ENCODE data around the gene EFNB1. TPM values are rescaled to one million over a fixed set of nuclear protein-coding genes. Genes with fewer than 3 reads are reported as not detected.
A peak's percentile ranks its signal among the peaks of the same experiment; 100 is the strongest.

The EFNB1 gene
- total and polyA plus RNA-seq, 9 of the 15 experiments (the other 6 are each of a cell fraction or from before 2014, with no cell fraction given): 0.01 to 2.1 (median 0.99) TPM; not detected in 1

DNA sequence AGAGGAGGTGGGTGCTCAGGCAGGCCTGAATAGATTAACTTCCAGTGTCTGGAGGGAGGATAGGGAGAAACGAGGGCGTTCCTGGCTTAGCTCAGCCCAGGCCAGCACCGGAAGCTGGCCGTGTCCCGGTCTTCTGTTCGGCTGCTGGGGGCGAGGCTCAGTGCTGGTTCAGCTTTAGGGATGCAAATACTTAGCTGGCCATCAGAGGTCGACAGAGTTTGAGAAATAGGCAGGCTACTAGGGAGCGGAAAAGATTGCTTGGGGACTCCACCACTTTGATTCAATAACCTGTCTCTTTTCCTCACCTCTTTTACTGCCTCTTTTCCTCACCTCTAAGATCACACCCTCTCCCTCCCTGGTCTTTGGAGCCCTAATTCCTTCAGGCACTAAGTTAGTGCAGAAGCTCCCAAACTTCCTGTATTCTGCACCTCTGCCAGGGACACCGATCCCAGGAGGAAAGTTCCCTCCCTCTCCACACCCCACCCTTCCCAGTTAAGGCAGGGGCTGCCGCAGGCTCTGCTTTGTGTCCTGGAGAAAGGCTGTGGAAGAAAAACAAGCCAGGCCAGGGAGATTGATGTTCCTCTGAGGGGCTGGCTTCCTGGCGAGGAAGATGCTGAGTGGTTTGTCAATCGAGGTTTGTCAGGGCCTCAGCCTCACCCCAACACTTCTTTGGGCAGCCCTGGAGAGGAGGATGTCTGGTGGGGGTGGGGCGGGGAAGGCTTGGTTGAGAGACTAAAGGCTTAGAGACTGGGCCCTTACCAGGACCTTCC is 6.0 kb upstream of the EFNB1 start:
- Histone ChIP-seq H3K4me2 (ENCODE audit: insufficient read depth, low read length) (no peak overlapping the region), H2AFZ (ENCODE audit: low read depth, low read length) (no peak overlapping the region), H4K20me1 (replicated peaks; ENCODE audit: control insufficient read depth, insufficient read depth, low read length) (no peaks in the 10 kb centered on the region), H3K79me2 (ENCODE audit: control insufficient read depth, insufficient read depth, low read length) (no peaks in the 10 kb centered on the region), H3K4me1 (replicated peaks in 1 of 2; ENCODE audit: control insufficient read depth in 2 of 2, insufficient read depth in 2 of 2, low read length in 2 of 2) (no peaks in the 10 kb centered on the region; a peak in 1 of 5 replicates), H3K27ac (ENCODE audit: extremely low read depth, low read depth, low read length) (no peak overlapping the region), H3K9me3 (replicated peaks; ENCODE audit: control insufficient read depth, insufficient read depth, low read depth, low read length) (no peaks in the 10 kb centered on the region), H3K27me3 (ENCODE audit: control insufficient read depth in 2 of 2, insufficient read depth in 2 of 2, low read length in 2 of 2) (no peaks in the 10 kb centered on the region), H3K9me1 (ENCODE audit: control insufficient read depth, insufficient read depth, low read length) (no peaks in the 10 kb centered on the region), H3K36me3 (ENCODE audit: control insufficient read depth, insufficient read depth, low read length) (no peaks in the 10 kb centered on the region), H3K4me3 (no peak overlapping the region), H3K9ac (ENCODE audit: insufficient read depth in 1 of 2, low read depth in 2 of 2, low read length in 2 of 2) (no peak overlapping the region; a peak in 1 of 4 replicates)
- BruUV-seq (replicated peaks): no TSS peak
- no peak for FAIRE-seq
- ATAC-seq: peak; percentile 96
- POLR2A ChIA-PET: no interaction called here
- intact Hi-C loops (cut with micrococcal nuclease): loop anchor here (10.0 kb wide), 1 partner anchor 1272 kb away; no protein-coding TSS in a partner anchor
- in situ Hi-C loops (cut with MboI): loop anchor here (5.0 to 25.0 kb wide), 6 partner anchors 88 to 636 kb away; no protein-coding TSS in a partner anchor
- 1% methylated on average over 12 of the region's 14 CpGs for WGBS (ENCODE audit: insufficient coverage, low coverage, missing lambda C conversion rate)
- DNase-seq (ENCODE audit: extremely low read depth in 1 of 4, low spot score in 3 of 4): peak; percentile 32 to 46 (median 41)
- CTCF ChIA-PET (ENCODE audit: low intra/inter-chr PET ratio): interaction anchor here (1.4 kb wide), 1 partner anchor 463 kb away, joined by 3 read pairs; no protein-coding TSS in a partner anchor
- TF ChIP-seq E2F3 (CRISPR knock-in tag; IDR thresholded peaks at IDR 0.05) (no peak), ELF2 (CRISPR knock-in tag; IDR thresholded peaks at IDR 0.05) (no peak), TBL1XR1 (IDR thresholded peaks at IDR 0.05; ENCODE audit: low read length in 2 of 2) (no peak), KHSRP (IDR thresholded peaks at IDR 0.05) (no peak), SMC3 (conservative IDR thresholded peaks at IDR 0.05; ENCODE audit: insufficient read depth, low read depth, low read length) (0 out of 2 replicates have a peak, but pooled peaks have one; percentile 45), ZNF644 (tag; IDR thresholded peaks at IDR 0.05; ENCODE audit: low read depth) (no peak), ZNF146 (CRISPR knock-in tag; IDR thresholded peaks at IDR 0.05; ENCODE audit: unreplicated experiment) (no peak), RFX7 (CRISPR knock-in tag; IDR thresholded peaks at IDR 0.05) (no peak), RBM34 (IDR thresholded peaks at IDR 0.05; ENCODE audit: borderline replicate concordance, insufficient read depth, low read length) (no peak), STAG1 (CRISPR knock-in tag; IDR thresholded peaks at IDR 0.05; ENCODE audit: borderline replicate concordance) (peak; percentile 56; the same call in 1 of the 2 replicates), SAP30 (IDR thresholded peaks at IDR 0.05; ENCODE audit: borderline replicate concordance, insufficient read depth, low read depth, low read length, poor library complexity, severe bottlenecking) (no peak), KAT2B (IDR thresholded peaks at IDR 0.05; ENCODE audit: low read depth, low read length) (no peak), ZNF121 (CRISPR knock-in tag; conservative IDR thresholded peaks at IDR 0.05) (no peak), HNRNPK (IDR thresholded peaks at IDR 0.05; ENCODE audit: low read depth, low read length, poor library complexity, severe bottlenecking) (no peak), MBD2 (IDR thresholded peaks at IDR 0.05; ENCODE audit: borderline replicate concordance, low read depth) (no peak), OTX1 (CRISPR knock-in tag; IDR thresholded peaks at IDR 0.05) (no peak), RAD21 (CRISPR knock-in tag; conservative IDR thresholded peaks at IDR 0.05 in 1 of 2, IDR thresholded peaks at IDR 0.05 in 1 of 2) (peak; percentile 59 to 74; a peak in 3 of 4 replicates)
- TF ChIP-seq, protein P1, sequence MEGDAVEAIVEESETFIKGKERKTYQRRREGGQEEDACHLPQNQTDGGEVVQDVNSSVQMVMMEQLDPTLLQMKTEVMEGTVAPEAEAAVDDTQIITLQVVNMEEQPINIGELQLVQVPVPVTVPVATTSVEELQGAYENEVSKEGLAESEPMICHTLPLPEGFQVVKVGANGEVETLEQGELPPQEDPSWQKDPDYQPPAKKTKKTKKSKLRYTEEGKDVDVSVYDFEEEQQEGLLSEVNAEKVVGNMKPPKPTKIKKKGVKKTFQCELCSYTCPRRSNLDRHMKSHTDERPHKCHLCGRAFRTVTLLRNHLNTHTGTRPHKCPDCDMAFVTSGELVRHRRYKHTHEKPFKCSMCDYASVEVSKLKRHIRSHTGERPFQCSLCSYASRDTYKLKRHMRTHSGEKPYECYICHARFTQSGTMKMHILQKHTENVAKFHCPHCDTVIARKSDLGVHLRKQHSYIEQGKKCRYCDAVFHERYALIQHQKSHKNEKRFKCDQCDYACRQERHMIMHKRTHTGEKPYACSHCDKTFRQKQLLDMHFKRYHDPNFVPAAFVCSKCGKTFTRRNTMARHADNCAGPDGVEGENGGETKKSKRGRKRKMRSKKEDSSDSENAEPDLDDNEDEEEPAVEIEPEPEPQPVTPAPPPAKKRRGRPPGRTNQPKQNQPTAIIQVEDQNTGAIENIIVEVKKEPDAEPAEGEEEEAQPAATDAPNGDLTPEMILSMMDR (IDR thresholded peaks at IDR 0.05 in 2 of 3, conservative IDR thresholded peaks at IDR 0.05 in 1 of 3; ENCODE audit: insufficient read depth in 2 of 3, low read depth in 1 of 3, low read length in 3 of 3): peak; percentile 59 to 73 (median 60)
- TF ChIP-seq, protein P2, sequence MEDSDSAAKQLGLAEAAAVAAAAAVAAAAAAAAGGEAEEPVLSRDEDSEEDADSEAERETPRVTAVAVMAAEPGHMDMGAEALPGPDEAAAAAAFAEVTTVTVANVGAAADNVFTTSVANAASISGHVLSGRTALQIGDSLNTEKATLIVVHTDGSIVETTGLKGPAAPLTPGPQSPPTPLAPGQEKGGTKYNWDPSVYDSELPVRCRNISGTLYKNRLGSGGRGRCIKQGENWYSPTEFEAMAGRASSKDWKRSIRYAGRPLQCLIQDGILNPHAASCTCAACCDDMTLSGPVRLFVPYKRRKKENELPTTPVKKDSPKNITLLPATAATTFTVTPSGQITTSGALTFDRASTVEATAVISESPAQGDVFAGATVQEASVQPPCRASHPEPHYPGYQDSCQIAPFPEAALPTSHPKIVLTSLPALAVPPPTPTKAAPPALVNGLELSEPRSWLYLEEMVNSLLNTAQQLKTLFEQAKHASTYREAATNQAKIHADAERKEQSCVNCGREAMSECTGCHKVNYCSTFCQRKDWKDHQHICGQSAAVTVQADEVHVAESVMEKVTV (CRISPR knock-in tag; IDR thresholded peaks at IDR 0.05): 0 out of 2 replicates have a peak, but pooled peaks have one; percentile 27

All from K562 (cell line).